HUES6 (cell line): ENCODE measurements around the gene FAM98C.

ENCODE experiments used
- H3K27ac ChIP-seq: 2 replicates; pipeline ENCODE4 v1.7.0; 2013; ENCODE audit warnings: low read depth, mild to moderate bottlenecking, low read length, inconsistent platforms
- H3K27me3 ChIP-seq: 2 replicates; pipeline ENCODE4 v1.6.1; 2013; ENCODE audit warnings: low read length; ENCODE audit not compliant: control insufficient read depth, insufficient read depth
- H3K36me3 ChIP-seq: 2 replicates; pipeline ENCODE4 v1.6.1; 2013; ENCODE audit warnings: low read length; ENCODE audit not compliant: control insufficient read depth, insufficient read depth
- H3K4me1 ChIP-seq: 2 replicates; pipeline ENCODE4 v1.6.1; 2013; ENCODE audit warnings: low read length; ENCODE audit not compliant: control insufficient read depth, insufficient read depth
- H3K4me3 ChIP-seq: 2 replicates; pipeline ENCODE4 v1.5.1; 2013; ENCODE audit warnings: low read depth, low read length
- H3K9ac ChIP-seq: one replicate; pipeline ENCODE4 v1.6.1; 2013; ENCODE audit warnings: mild to moderate bottlenecking, low read length
- H3K9me3 ChIP-seq: 2 replicates; pipeline ENCODE4 v1.6.1; 2013; ENCODE audit warnings: low read depth, low read length; ENCODE audit not compliant: control insufficient read depth, insufficient read depth

Gene FAM98C

DNA sequence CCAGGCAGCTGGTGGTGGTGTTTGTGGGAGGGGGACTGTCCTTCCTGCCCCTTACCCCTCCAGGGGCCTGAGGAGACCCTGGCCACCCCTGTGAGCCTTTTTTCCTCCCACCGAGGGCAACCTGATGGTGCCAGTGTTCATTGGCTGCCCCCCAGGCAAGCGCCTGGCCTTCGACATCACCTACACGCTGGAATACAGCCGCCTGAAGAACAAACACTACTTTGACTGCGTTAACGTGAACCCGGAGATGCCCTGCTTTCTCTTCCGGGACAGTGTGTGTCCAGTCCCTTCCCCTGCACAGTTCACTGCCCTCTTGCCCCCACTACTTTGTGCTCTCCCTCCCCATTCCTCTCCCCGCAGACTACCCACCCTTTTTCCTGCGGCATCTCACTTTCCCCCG is 35.9 kb upstream of the FAM98C start:
- no peak overlapping the region for H3K27ac ChIP-seq
- peaks cover 4% of the 10 kb centered on the region; the same call in 1 of the 2 replicates for H3K27me3 ChIP-seq
- H3K4me1 ChIP-seq, result no peaks in the 10 kb centered on the region
- H3K9ac ChIP-seq, result no peak overlapping the region
- H3K36me3 ChIP-seq, result no peaks in the 10 kb centered on the region
- no peak overlapping the region for H3K4me3 ChIP-seq
- peaks cover 5% of the 10 kb centered on the region for H3K9me3 ChIP-seq

DNA sequence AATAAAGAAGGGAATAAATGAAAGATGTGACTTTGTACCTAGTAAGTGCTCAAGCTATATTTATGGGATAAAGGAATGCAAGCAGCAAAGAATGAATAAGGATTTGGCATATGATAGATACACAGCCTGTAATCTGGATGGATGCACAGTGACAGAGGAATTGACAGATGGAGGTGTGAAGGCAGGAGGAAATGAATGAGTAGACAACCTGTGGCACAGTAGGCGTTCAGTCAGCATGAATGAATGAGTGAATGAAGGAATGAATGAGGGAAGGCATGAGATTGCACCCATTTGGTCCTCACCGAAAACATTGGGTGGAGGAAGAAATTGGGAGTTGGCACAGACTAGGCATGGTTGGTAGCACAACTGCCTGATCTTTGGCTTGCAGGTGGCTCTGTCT is 33.3 kb upstream of the FAM98C start:
- peaks cover 4% of the 10 kb centered on the region; the same call in 1 of the 2 replicates for H3K27me3 ChIP-seq
- H3K27ac ChIP-seq, result no peak overlapping the region
- peaks cover 5% of the 10 kb centered on the region for H3K9me3 ChIP-seq
- H3K4me1 ChIP-seq, result no peaks in the 10 kb centered on the region
- no peak overlapping the region for H3K4me3 ChIP-seq
- no peaks in the 10 kb centered on the region for H3K36me3 ChIP-seq
- H3K9ac ChIP-seq, result no peak overlapping the region

DNA sequence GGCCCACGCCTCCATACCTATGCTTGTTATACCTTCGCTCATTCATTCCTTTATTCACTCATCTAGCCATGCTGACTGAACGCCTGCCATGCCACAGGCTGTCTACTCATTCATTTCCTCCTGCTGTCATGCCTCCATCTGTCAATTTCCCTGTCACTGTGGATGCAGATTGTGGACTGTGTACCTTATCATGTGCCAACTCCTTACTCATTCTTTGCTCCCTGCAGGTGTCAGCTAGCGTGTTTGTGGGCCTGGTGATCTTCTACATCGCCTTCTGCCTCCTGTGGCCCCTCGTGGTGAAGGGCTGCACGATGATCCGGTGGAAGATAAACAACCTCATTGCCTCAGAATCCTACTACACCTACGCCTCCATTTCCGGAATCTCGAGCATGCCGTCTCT is 32.6 kb upstream of the FAM98C start:
- H3K9me3 ChIP-seq, result no peaks in the 10 kb centered on the region
- no peak overlapping the region for H3K4me3 ChIP-seq
- H3K27ac ChIP-seq, result no peak overlapping the region
- H3K9ac ChIP-seq, result no peak overlapping the region
- peaks cover 4% of the 10 kb centered on the region; the same call in 1 of the 2 replicates for H3K27me3 ChIP-seq
- no peaks in the 10 kb centered on the region for H3K4me1 ChIP-seq
- no peaks in the 10 kb centered on the region for H3K36me3 ChIP-seq

DNA sequence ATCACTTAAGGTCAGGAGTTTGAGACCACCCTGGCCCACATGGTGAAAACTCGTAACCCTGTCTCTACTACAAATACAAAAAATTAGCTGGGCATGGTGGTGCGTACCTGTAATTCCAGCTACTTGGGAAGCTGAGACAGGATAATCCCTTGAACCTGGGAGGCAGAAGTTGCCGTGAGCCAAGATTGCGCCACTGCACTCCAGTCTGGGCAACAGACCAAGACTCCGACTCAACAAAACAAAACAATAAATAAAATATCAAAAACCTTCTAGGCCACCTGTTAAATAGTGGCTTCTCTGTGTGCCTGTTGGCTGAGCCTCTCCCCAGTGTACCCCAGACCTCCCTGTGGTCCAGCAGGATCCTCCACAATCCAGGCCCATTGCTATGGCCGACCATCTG is 31.8 kb upstream of the FAM98C start:
- Histone ChIP-seq H3K36me3 (peaks cover under 1% of the 10 kb centered on the region; the same call in 1 of the 2 replicates), H3K9ac (no peak overlapping the region), H3K27ac (no peak overlapping the region), H3K4me3 (no peak overlapping the region), H3K27me3 (peaks cover 4% of the 10 kb centered on the region; the same call in 1 of the 2 replicates), H3K9me3 (no peaks in the 10 kb centered on the region), H3K4me1 (0 out of 2 replicates have a peak, but pooled peaks cover 5% of the 10 kb centered on the region)

DNA sequence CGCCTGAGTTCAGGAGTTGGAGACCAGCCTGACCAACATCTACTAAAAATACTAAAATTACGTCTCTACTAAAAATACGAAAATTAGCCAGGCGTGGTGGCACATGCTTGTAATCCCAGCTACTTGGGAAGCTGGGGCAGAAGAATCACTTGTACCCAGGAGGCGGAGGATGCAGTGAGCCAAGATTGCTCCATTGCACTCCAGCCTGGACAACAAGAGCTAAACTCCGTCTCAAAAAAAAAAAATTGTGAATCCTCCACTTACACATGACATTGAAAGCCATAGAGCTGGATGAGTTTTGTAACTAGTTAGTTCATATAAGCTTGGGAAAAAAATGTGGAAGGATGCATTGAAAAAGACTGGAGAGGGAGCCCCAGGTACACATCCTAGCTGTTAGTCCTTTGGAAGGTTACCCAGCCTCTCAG is 29.0 kb upstream of the FAM98C start:
- H3K4me1 ChIP-seq, result 0 out of 2 replicates have a peak, but pooled peaks cover 5% of the 10 kb centered on the region
- peaks cover 14% of the 10 kb centered on the region for H3K36me3 ChIP-seq
- peak overlapping the region; percentile 45 for H3K9ac ChIP-seq
- no peaks in the 10 kb centered on the region for H3K27me3 ChIP-seq
- H3K27ac ChIP-seq, result no peak overlapping the region
- peak overlapping the region; percentile 66 for H3K4me3 ChIP-seq
- H3K9me3 ChIP-seq, result no peaks in the 10 kb centered on the region

DNA sequence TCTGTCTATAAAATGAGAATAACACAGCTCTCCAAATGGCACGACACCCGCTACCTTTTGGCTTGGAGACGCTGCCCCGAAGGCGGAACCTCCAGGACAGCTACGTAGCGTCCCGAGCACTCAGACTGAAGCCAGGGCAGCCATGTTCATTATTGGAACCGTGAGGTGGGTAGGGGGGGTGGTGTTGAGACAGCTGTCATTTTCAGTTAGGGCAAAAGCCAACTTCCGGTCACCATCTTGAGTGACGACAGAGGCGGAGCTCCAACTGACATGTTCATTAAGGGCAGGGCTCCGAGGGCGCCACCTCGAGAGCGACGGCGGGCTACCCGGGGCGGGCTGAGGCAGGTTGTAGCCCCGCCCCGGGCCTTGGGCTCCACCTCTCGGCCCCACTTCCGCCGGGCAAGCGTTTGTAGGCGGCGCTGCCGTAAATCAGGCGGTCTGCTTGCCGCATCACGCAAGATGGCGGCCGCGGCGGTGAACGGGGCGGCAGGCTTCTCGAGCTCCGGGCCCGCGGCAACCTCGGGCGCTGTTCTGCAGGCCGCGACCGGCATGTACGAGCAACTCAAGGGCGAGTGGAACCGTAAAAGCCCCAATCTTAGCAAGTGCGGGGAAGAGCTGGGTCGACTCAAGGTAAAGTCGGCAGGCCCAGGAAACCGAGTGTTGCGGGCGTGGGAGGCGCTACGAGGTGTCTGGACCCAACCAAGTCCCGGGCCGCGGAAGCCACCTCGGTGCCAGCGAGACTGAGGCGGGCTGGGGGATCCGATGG is 28.4 kb upstream of the FAM98C start, which contains the start of gene PSMD8:
Gene PSMD8, plus strand, starts transcription at position 240 of the 766 bp plus-strand sequence. Its CDS starts 31 bp downstream, at position 271.
- H3K27me3 ChIP-seq, result no peaks in the 10 kb centered on the region
- peak within 1 kb of the TSS; percentile 93 for H3K9ac ChIP-seq
- H3K4me1 ChIP-seq, result 0 out of 2 replicates have a peak, but pooled peaks cover 5% of the 10 kb centered on the region
- H3K27ac ChIP-seq, result peak within 1 kb of the TSS; percentile 73
- no peaks in the 10 kb centered on the region for H3K9me3 ChIP-seq
- peak within 1 kb of the TSS; percentile 83 for H3K4me3 ChIP-seq
- H3K36me3 ChIP-seq, result peaks cover 20% of the 10 kb centered on the region

DNA sequence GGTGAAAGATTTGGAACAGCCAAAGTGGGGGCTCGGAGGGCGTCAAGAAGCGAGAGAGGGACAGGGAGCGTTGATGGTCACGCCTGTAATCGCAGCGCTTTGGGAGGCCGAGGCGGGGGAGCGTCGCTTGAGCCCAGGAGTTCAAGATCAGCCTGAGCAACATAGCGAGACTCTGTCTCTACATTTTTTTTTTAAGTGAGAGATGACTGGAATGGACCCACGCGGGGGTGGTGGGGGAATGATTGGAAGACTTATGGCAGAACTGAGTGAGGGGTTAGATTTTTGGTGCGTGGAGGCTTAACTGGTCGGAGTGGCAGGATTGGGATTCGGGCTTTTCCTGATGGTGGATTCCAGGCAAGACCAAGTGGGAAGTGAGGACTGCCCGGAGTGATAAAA is 27.8 kb upstream of the FAM98C start:
- 0 out of 2 replicates have a peak, but pooled peaks cover 5% of the 10 kb centered on the region for H3K4me1 ChIP-seq
- no peaks in the 10 kb centered on the region for H3K27me3 ChIP-seq
- H3K9ac ChIP-seq, result peak overlapping the region; percentile 93
- peaks cover 22% of the 10 kb centered on the region for H3K36me3 ChIP-seq
- H3K27ac ChIP-seq, result peak overlapping the region; percentile 73
- H3K9me3 ChIP-seq, result no peaks in the 10 kb centered on the region
- peak overlapping the region; percentile 83 for H3K4me3 ChIP-seq

DNA sequence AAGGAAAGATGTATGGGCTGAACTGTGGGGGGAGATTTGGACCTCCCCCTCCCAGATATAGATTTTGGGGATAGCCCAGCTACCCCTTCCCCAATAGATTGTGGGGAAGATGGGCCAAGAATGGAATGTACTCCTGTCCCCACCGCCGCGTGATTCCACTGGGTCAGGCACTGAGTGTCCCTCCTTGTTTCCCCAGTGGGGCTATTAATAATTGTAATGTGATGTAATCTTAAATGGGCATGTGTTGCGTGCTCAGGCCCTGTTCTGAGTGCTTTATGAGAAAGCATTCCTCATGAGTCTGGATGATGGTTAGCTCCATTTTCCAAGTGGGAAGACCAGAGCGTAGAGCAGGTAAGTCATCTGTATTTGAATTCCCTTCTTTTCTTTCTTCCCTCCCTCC is 27.1 kb upstream of the FAM98C start:
- Histone ChIP-seq H3K27me3 (no peaks in the 10 kb centered on the region), H3K9ac (peak overlapping the region; percentile 93), H3K36me3 (peaks cover 29% of the 10 kb centered on the region), H3K9me3 (no peaks in the 10 kb centered on the region), H3K4me1 (0 out of 2 replicates have a peak, but pooled peaks cover 5% of the 10 kb centered on the region), H3K4me3 (peak overlapping the region; percentile 83), H3K27ac (no peak overlapping the region)

DNA sequence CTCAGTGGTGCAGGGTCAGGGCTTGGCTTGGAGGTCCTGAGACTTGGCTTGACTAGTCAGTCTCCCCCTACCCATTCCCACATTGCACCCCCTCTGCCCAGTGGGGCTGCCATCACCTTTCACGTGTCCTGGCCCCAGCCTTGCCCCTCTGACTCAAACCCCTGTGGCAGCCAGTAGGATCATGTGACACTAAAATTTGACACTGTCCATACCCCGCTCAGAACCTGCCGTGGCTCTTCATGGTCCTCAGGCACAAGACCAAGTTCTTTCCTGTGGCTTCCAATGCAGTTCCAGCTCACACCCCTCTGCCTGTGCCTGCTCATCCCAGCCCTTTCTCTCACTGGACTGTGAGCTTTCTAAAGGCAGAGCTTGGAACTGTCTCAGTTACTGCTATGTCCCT is 26.3 kb upstream of the FAM98C start:
- no peak overlapping the region for H3K27ac ChIP-seq
- no peaks in the 10 kb centered on the region for H3K9me3 ChIP-seq
- no peaks in the 10 kb centered on the region for H3K27me3 ChIP-seq
- 0 out of 2 replicates have a peak, but pooled peaks cover 5% of the 10 kb centered on the region for H3K4me1 ChIP-seq
- H3K4me3 ChIP-seq, result 0 out of 2 replicates have a peak overlapping the region, but pooled peaks have one; percentile 0
- peaks cover 37% of the 10 kb centered on the region for H3K36me3 ChIP-seq
- no peak overlapping the region for H3K9ac ChIP-seq

DNA sequence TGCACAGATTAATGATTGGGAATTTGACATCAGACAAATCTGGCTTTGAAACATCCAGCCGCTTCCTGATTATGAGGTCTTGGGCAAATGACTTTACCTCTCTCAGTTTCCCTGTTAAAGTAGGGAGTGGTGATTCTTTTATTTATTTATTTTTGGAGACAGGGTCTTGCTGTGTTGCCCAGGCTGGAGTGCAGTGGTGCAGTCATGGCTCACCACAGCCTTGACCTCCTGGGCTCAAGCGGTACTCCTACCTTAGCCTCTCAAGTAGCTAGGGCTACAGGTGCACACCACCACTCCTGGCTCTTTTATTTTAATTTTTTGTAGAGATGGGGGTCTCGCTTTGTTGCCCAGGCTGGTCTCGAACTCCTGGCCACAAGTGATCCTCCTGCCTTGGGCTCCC is 25.8 kb upstream of the FAM98C start:
- Histone ChIP-seq H3K4me3 (no peak overlapping the region), H3K27ac (no peak overlapping the region), H3K4me1 (0 out of 2 replicates have a peak, but pooled peaks cover 5% of the 10 kb centered on the region), H3K36me3 (peaks cover 42% of the 10 kb centered on the region), H3K9me3 (no peaks in the 10 kb centered on the region), H3K27me3 (no peaks in the 10 kb centered on the region), H3K9ac (no peak overlapping the region)

DNA sequence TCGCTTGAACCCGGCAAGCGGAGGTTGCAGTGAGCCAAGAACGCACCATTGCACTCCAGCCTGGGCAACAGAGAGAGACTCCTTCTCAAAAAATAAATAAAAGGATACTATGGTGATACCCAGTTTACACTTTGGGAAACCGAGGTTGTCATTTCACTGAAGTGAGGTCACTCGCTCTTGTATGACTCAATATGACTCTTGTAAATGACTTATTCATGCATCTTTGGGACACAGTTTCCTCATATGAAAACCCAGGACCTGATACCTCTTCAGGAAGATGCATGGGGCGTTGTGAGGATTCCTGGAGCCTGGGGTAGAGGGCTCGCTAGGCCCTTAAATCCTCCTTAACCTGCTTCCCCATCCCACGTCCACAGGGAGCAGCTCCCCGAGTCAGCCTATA is 24.0 kb upstream of the FAM98C start:
- Histone ChIP-seq H3K36me3 (peaks cover 58% of the 10 kb centered on the region), H3K27ac (no peak overlapping the region), H3K27me3 (no peaks in the 10 kb centered on the region), H3K9me3 (no peaks in the 10 kb centered on the region), H3K9ac (no peak overlapping the region), H3K4me1 (0 out of 2 replicates have a peak, but pooled peaks cover 5% of the 10 kb centered on the region), H3K4me3 (no peak overlapping the region)
